ENCODE measurements around the gene PHYHIPL. TPM values are rescaled to one million over a fixed set of nuclear protein-coding genes. Genes with fewer than 3 reads are reported as not detected.
"Not testable (repeated sequence)": the region's sequence is repeated elsewhere in the genome, so short reads cannot be mapped to it uniquely, and the experiment has no call there.

The PHYHIPL gene
- total RNA-seq, 2 experiments from 2014 or later: not detected

DNA sequence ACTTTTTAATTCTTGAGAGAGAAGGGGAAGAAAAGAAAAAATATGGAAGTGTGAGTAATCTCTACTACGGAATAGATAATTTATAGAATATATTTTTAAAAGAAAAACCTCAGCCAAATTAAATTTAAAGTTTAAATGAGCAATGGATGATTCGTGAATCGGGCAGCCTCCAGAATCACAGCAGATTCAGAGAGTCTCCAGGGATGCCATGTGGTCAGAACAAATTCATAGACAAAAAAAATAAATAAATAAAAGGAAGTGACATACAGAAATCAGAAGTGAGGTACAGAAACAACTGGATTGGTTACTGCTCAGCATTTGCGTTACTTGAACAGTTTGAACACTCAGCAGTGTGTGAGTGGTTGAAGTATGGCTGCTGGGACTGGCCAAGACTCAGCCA lies 53.0 kb downstream of the PHYHIPL start:
- H3K4me3 Mint-ChIP-seq: no peak overlapping the region
- TF ChIP-seq CTCF (IDR thresholded peaks at IDR 0.05): no peak
- H3K27me3 Mint-ChIP-seq: no peaks in the 10 kb centered on the region
- no peak for ATAC-seq
- H3K36me3 Mint-ChIP-seq (ENCODE audit: low read depth): no peaks in the 10 kb centered on the region
- no peak for DNase-seq
- CTCF ChIA-PET: no interaction called here
- no peaks in the 10 kb centered on the region for H3K9me3 Mint-ChIP-seq
- H3K4me1 Mint-ChIP-seq (ENCODE audit: low read depth): no peaks in the 10 kb centered on the region
- intact Hi-C loops (cut with micrococcal nuclease): no loop called here
- H3K27ac Mint-ChIP-seq: no peak overlapping the region
- POLR2A ChIA-PET: no interaction called here

DNA sequence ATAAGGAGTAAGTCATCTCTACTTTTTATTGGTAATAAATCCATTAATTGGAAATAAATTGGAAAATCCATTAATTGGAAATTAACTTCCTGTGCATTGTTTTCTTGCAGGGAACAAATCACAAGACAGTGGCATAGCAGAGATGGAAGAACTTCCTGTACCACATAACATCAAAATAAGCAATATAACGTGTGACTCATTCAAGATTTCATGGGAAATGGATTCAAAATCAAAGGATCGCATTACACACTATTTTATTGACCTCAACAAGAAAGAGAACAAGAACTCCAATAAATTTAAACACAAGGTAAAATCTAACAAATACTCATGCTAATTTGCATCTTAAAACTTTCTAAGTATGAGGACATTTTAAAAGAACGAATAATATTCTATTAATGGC lies 57.8 kb downstream of the PHYHIPL start:
- no peaks in the 10 kb centered on the region for H3K27me3 Mint-ChIP-seq
- H3K27ac Mint-ChIP-seq: no peak overlapping the region
- no peaks in the 10 kb centered on the region for H3K4me1 Mint-ChIP-seq (ENCODE audit: low read depth)
- no peak for DNase-seq
- H3K4me3 Mint-ChIP-seq: no peak overlapping the region
- no peaks in the 10 kb centered on the region for H3K9me3 Mint-ChIP-seq
- TF ChIP-seq CTCF (IDR thresholded peaks at IDR 0.05): no peak
- intact Hi-C loops (cut with micrococcal nuclease): no loop called here
- ATAC-seq: no peak
- CTCF ChIA-PET: no interaction called here
- POLR2A ChIA-PET: no interaction called here
- no peaks in the 10 kb centered on the region for H3K36me3 Mint-ChIP-seq (ENCODE audit: low read depth)

DNA sequence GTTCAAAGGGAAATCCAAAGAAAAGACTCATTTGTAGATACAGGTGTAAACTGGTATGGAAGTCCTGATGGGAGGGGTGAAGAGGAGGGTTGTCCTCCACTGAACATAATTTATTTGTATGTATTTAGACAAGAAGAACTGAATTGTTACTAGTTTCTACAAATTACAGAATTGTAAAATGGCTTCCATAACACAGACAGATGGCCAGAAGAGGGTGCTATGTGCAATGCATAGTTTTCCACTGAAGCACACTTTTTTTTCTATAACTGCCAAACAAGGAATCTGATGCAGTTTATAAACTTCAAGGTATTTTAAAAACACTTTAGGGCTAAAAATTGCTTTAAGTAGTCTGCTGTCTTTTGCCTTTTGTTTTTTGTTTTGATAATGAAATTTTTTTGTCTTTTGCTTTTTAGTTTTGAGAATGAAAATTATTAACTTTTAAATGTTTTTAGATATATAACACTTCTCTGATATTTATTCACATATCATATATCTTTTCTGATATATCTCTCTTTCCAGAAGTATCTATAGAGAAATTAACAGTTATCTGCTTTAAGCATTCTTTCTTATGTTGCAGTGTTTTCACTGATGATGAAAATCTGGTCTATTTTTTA lies 58.5 kb downstream of the PHYHIPL start:
- CTCF ChIA-PET: no interaction called here
- Mint-ChIP-seq H3K4me3 (no peak overlapping the region), H3K27me3 (no peaks in the 10 kb centered on the region), H3K27ac (no peak overlapping the region), H3K9me3 (no peaks in the 10 kb centered on the region), H3K4me1 (ENCODE audit: low read depth) (no peaks in the 10 kb centered on the region), H3K36me3 (ENCODE audit: low read depth) (no peaks in the 10 kb centered on the region)
- ATAC-seq (no peak), DNase-seq (peak; percentile 7)
- POLR2A ChIA-PET: no interaction called here
- intact Hi-C loops (cut with micrococcal nuclease): no loop called here
- no peak for TF ChIP-seq CTCF (IDR thresholded peaks at IDR 0.05)

DNA sequence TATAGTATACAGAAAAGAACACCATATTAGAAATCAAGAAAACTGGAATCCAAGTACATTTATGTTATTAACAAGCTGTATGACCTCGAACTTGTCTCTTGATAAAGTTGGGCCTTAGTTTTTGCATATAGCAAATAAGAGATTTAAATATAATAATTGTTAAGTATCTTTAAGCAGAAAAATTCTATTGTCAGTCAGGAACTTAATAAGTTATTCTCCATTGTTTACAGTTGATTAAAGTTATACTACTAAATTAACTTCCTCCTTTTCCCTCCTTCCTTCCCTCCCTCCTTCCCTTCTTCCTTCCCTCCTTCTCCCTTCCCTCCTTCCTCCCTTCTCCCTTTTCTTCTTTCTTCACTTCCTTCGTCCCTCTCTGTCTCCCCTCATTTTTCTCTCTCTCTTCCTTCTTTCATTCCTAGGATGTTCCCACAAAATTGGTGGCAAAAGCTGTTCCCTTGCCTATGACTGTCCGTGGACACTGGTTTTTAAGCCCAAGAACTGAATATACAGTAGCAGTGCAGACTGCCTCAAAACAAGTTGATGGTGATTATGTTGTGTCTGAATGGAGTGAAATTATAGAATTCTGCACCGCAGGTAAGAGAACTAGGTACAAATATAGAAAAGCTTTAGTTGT lies 59.7 kb downstream of the PHYHIPL start:
- ChIA-PET POLR2A (no interaction called here), CTCF (interaction anchor here (1.1 to 1.2 kb wide), 2 partner anchors 71 to 388 kb away, joined by 3 read pairs; no protein-coding TSS in a partner anchor)
- DNase-seq (no peak), ATAC-seq (no peak)
- intact Hi-C loops (cut with micrococcal nuclease): no loop called here
- no peaks in the 10 kb centered on the region for H3K27me3 Mint-ChIP-seq
- no peaks in the 10 kb centered on the region for H3K4me1 Mint-ChIP-seq (ENCODE audit: low read depth)
- no peak overlapping the region for H3K4me3 Mint-ChIP-seq
- H3K27ac Mint-ChIP-seq: no peak overlapping the region
- no peaks in the 10 kb centered on the region for H3K9me3 Mint-ChIP-seq
- no peaks in the 10 kb centered on the region for H3K36me3 Mint-ChIP-seq (ENCODE audit: low read depth)
- no peak for TF ChIP-seq CTCF (IDR thresholded peaks at IDR 0.05)

DNA sequence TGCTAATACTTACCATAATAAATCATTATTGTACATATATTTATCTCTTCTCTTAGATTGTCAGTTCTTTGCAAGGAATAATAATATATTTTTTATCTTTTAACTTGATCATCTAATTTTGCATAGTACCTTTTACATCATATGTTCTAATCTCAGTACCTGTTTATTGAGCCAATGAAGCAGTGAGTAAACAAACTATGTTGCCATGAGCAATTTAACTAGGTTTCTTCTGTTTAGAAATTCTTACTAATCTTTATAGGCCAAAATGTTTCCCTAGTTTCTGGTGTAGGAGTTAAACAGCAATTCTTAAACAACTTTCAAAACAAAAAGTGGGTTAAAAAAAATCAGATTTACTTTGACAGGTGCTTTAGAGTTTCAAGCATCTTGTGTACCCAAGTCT lies 61.3 kb downstream of the PHYHIPL start:
- no peak for DNase-seq
- POLR2A ChIA-PET: no interaction called here
- intact Hi-C loops (cut with micrococcal nuclease): no loop called here
- H3K4me3 Mint-ChIP-seq: no peak overlapping the region
- CTCF ChIA-PET: interaction anchor here (1.1 kb wide), 1 partner anchor 380 kb away, joined by 3 read pairs; no protein-coding TSS in a partner anchor
- no peaks in the 10 kb centered on the region for H3K9me3 Mint-ChIP-seq
- H3K27me3 Mint-ChIP-seq: peaks cover 2% of the 10 kb centered on the region
- H3K27ac Mint-ChIP-seq: no peak overlapping the region
- no peak for ATAC-seq
- H3K36me3 Mint-ChIP-seq (ENCODE audit: low read depth): no peaks in the 10 kb centered on the region
- no peaks in the 10 kb centered on the region for H3K4me1 Mint-ChIP-seq (ENCODE audit: low read depth)
- no peak for TF ChIP-seq CTCF (IDR thresholded peaks at IDR 0.05)

DNA sequence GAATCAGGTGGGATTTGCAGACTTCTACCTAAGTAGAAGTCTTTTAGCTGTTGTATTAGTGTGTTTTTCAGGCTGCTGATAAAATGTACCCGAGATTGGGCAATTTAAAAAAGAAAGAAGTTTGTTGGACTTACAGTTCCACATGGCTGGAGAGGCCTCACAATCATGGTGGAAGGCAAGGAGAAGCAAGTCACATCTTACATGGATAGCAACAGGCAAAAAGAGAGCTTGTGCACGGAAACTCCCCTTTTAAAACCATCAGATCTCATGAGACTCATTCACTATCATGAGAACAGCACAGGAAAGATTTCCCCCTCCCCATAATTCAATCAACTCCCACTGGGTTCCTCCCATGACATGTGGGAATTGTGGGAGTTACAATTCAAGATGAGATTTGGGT lies 62.7 kb downstream of the PHYHIPL start:
- ATAC-seq; intact Hi-C loops (cut with micrococcal nuclease); H3K4me1 Mint-ChIP-seq (ENCODE audit: low read depth); POLR2A ChIA-PET; H3K36me3 Mint-ChIP-seq (ENCODE audit: low read depth); H3K27ac Mint-ChIP-seq; H3K9me3 Mint-ChIP-seq; H3K27me3 Mint-ChIP-seq; DNase-seq; H3K4me3 Mint-ChIP-seq: not testable (repeated sequence)
- CTCF ChIA-PET: interaction anchor here (0.5 kb wide), 1 partner anchor 838 kb away, joined by 3 read pairs; no protein-coding TSS in a partner anchor
